ENCODE data around the gene OR52R1.
"Not testable (repeated sequence)": the region's sequence is repeated elsewhere in the genome, so short reads cannot be mapped to it uniquely, and the experiment has no call there.

- TF ChIP-seq ZNF251 (CRISPR knock-in tag; IDR thresholded peaks at IDR 0.05); CTCF (CRISPR knock-in tag; IDR thresholded peaks at IDR 0.05); GABPA (IDR thresholded peaks at IDR 0.05; ENCODE audit: low read depth, low read length); GABPA (CRISPR knock-in tag; IDR thresholded peaks at IDR 0.05; ENCODE audit: low read depth); GTF2F1 (IDR thresholded peaks at IDR 0.05; ENCODE audit: low read length); BHLHE40 (IDR thresholded peaks at IDR 0.05; ENCODE audit: low read length); ZNF280B (CRISPR knock-in tag; IDR thresholded peaks at IDR 0.05; ENCODE audit: borderline replicate concordance); HINFP (CRISPR knock-in tag; IDR thresholded peaks at IDR 0.05; ENCODE audit: low read depth); POLR2A (IDR thresholded peaks at IDR 0.05; ENCODE audit: insufficient read depth in 1 of 2, low read depth in 2 of 2, low read length in 2 of 2); ZBTB7B (CRISPR knock-in tag; IDR thresholded peaks at IDR 0.05); THAP7 (CRISPR knock-in tag; IDR thresholded peaks at IDR 0.05): not testable (repeated sequence)
Measured at GRCh38 chr11:4801316-4801715, 2.9 kb downstream of the OR52R1 start.
